Nephron progenitor cell (in vitro differentiated cells): ENCODE measurements around the gene PNPLA7.

Experiments
- DNase-seq: peaks from one replicate; pipeline ENCODE4 v3.0.0; 2021
- H3K27ac Mint-ChIP-seq: 2 replicates; pipeline ENCODE4 v1.8.0; 2021; ENCODE audit warnings: mild to moderate bottlenecking, moderate library complexity, mixed read lengths
- H3K27me3 Mint-ChIP-seq: 2 replicates; pipeline ENCODE4 v1.8.0; 2021; ENCODE audit warnings: mild to moderate bottlenecking, low read depth, mixed read lengths; ENCODE audit not compliant: poor library complexity
- H3K36me3 Mint-ChIP-seq: 2 replicates; pipeline ENCODE4 v1.8.0; 2021; ENCODE audit warnings: low read depth, mixed read lengths
- H3K4me1 Mint-ChIP-seq: 2 replicates; pipeline ENCODE4 v1.8.0; 2021; ENCODE audit warnings: mixed read lengths
- H3K4me3 Mint-ChIP-seq: 2 replicates; pipeline ENCODE4 v1.8.0; 2021; ENCODE audit warnings: mild to moderate bottlenecking, moderate library complexity, mixed read lengths
- H3K9me3 Mint-ChIP-seq: 2 replicates; pipeline ENCODE4 v1.8.0; 2021; ENCODE audit warnings: mild to moderate bottlenecking, moderate library complexity, mixed read lengths
- CTCF ChIP-seq: fragments of 200-600 bp; sonication (generic); IDR thresholded peaks from 2 replicates; pipeline ENCODE4 v1.5.0; 2021; ENCODE audit warnings: antibody characterized with exemption

PNPLA7 gene

GRCh38 chr9:137426018-137426681, 124.1 kb downstream of the PNPLA7 start:
- DNase-seq = no peak
- Mint-ChIP-seq H3K36me3 (no peaks in the 10 kb centered on the region), H3K4me1 (peaks cover 27% of the 10 kb centered on the region), H3K4me3 (no peak overlapping the region), H3K27me3 (peaks cover 19% of the 10 kb centered on the region), H3K27ac (no peak overlapping the region), H3K9me3 (no peaks in the 10 kb centered on the region)
- TF ChIP-seq CTCF = no peak

GRCh38 chr9:137423514-137424291, 126.5 kb downstream of the PNPLA7 start:
- no peaks in the 10 kb centered on the region for H3K36me3 Mint-ChIP-seq
- H3K4me1 Mint-ChIP-seq = peaks cover 29% of the 10 kb centered on the region
- H3K9me3 Mint-ChIP-seq = no peaks in the 10 kb centered on the region
- DNase-seq = no peak
- H3K27ac Mint-ChIP-seq = no peak overlapping the region
- peaks cover 19% of the 10 kb centered on the region for H3K27me3 Mint-ChIP-seq
- TF ChIP-seq CTCF = no peak
- no peak overlapping the region for H3K4me3 Mint-ChIP-seq

- Mint-ChIP-seq H3K9me3 (no peaks in the 10 kb centered on the region), H3K4me3 (peak within 1 kb of the TSS; percentile 93), H3K4me1 (peaks cover 29% of the 10 kb centered on the region), H3K36me3 (no peaks in the 10 kb centered on the region), H3K27me3 (peaks cover 19% of the 10 kb centered on the region), H3K27ac (no peak within 1 kb of the TSS)
- TF ChIP-seq CTCF = no peak
- peak; percentile 97 for DNase-seq
These were observed 127.3 kb downstream of the PNPLA7 start, which contains the start of the genes EXD3 and NOXA1 for GRCh38 chr9:137422604-137423513. Gene EXD3, minus strand, starts transcription at chr9:137423162. Its CDS starts 27,805 bp downstream, at chr9:137395357. Gene NOXA1, plus strand, starts transcription at chr9:137423393. Its CDS starts 137 bp downstream, at chr9:137423530.

GRCh38 chr9:137421838-137422603, 128.2 kb downstream of the PNPLA7 start:
- TF ChIP-seq CTCF = no peak
- Mint-ChIP-seq H3K27me3 (peaks cover 17% of the 10 kb centered on the region), H3K4me1 (peaks cover 26% of the 10 kb centered on the region), H3K9me3 (no peaks in the 10 kb centered on the region), H3K27ac (no peak overlapping the region), H3K36me3 (no peaks in the 10 kb centered on the region), H3K4me3 (peak overlapping the region; percentile 93)
- DNase-seq = no peak
